ENCODE measurements around the gene WASL.

DNA sequence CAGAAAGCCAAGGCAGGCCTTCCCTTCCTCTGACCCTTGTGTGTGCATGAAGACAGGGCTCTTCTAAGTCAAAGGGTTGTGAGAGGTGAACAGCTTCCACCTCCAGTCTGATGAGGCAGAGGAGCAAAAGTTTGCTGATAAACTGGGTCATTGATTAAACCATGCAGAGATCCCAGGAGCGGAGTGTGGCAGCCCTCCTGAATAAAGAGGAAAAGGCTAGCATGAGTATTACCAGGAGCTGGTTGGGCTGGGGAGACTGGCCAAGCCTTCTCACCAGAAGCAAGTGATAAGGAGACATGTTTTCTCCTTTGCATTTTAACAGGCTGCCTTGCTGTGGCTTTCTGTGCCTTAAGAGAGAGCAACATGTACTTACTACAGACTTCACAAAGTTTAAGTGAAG lies 82.9 kb downstream of the WASL start:
- TF ChIP-seq POLR2AphosphoS5 (IDR thresholded peaks at IDR 0.05), result no peak
- TF ChIP-seq, protein P1, sequence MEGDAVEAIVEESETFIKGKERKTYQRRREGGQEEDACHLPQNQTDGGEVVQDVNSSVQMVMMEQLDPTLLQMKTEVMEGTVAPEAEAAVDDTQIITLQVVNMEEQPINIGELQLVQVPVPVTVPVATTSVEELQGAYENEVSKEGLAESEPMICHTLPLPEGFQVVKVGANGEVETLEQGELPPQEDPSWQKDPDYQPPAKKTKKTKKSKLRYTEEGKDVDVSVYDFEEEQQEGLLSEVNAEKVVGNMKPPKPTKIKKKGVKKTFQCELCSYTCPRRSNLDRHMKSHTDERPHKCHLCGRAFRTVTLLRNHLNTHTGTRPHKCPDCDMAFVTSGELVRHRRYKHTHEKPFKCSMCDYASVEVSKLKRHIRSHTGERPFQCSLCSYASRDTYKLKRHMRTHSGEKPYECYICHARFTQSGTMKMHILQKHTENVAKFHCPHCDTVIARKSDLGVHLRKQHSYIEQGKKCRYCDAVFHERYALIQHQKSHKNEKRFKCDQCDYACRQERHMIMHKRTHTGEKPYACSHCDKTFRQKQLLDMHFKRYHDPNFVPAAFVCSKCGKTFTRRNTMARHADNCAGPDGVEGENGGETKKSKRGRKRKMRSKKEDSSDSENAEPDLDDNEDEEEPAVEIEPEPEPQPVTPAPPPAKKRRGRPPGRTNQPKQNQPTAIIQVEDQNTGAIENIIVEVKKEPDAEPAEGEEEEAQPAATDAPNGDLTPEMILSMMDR (IDR thresholded peaks at IDR 0.05), result no peak
- TF ChIP-seq POLR2A (IDR thresholded peaks at IDR 0.05), result no peak
- no peak for TF ChIP-seq EP300 (IDR thresholded peaks at IDR 0.05)
